HL-60 (cell line): ENCODE results near the gene FEZ2.

Experiments used
- CTCF ChIP-seq: IDR thresholded peaks from one replicate; pipeline ENCODE4 v1.5.1; 2011; ENCODE audit warnings: low read length, control low read depth, inconsistent platforms; ENCODE audit not compliant: insufficient read depth
- POLR2AphosphoS5 ChIP-seq: IDR thresholded peaks from 2 replicates; pipeline ENCODE4 v1.6.1; 2012; ENCODE audit warnings: low read depth
- REST ChIP-seq: IDR thresholded peaks from 2 replicates; pipeline ENCODE4 v1.6.1; 2012; ENCODE audit warnings: low read depth; ENCODE audit not compliant: insufficient replicate concordance
- SPI1 ChIP-seq: IDR thresholded peaks from 2 replicates; pipeline ENCODE4 v1.6.1; 2012; ENCODE audit warnings: low read depth, mild to moderate bottlenecking, borderline replicate concordance

- no peak for TF ChIP-seq CTCF
- no peak for TF ChIP-seq POLR2AphosphoS5
- no peak for TF ChIP-seq REST
- TF ChIP-seq SPI1: no peak
Measured at GRCh38 chr2:36550006-36550405, 48.0 kb downstream of the FEZ2 start.
